WTC11 (cell line): ENCODE data around the gene KRT20. TPM values are rescaled to one million over a fixed set of nuclear protein-coding genes. Genes with fewer than 3 reads are reported as not detected.
A peak's percentile ranks its signal among the peaks of the same experiment; 100 is the strongest.

Source experiments
- ATAC-seq: fragments of 200-7000 bp; cut with Tn5 transposase; 2 replicates; pipeline ENCODE4 v1.10.0; 2021; ENCODE audit warnings: mild to moderate bottlenecking, moderate library complexity
- CTCF ChIA-PET: fragments of 300-600 bp; sonication (Branson Sonifier 250); formaldehyde crosslinking; loops from one replicate; lab custom pipeline; 2021; ENCODE audit warnings: antibody characterized with exemption; lab: Charles Lee
- POLR2A ChIA-PET: fragments of 350-600 bp; sonication (Branson Sonifier 250); formaldehyde crosslinking; loops from one replicate; lab custom pipeline; 2021; ENCODE audit warnings: antibody characterized with exemption; lab: Charles Lee
- DNase-seq: peaks from one replicate; pipeline ENCODE4 v3.0.0; 2021; ENCODE audit warnings: low spot score
- H3K27ac Mint-ChIP-seq: 2 replicates; pipeline ENCODE4 v1.8.0; 2021; ENCODE audit warnings: mixed read lengths
- H3K27me3 Mint-ChIP-seq: 2 replicates; pipeline ENCODE4 v1.8.0; 2021; ENCODE audit warnings: low read depth, mild to moderate bottlenecking, moderate library complexity, mixed read lengths
- H3K36me3 Mint-ChIP-seq: 2 replicates; pipeline ENCODE4 v1.8.0; 2021; ENCODE audit warnings: mixed read lengths
- H3K4me1 Mint-ChIP-seq: 2 replicates; pipeline ENCODE4 v1.8.0; 2022; ENCODE audit warnings: mixed read lengths
- H3K4me3 Mint-ChIP-seq: 2 replicates; pipeline ENCODE4 v1.8.0; 2021; ENCODE audit warnings: mild to moderate bottlenecking, moderate library complexity, mixed read lengths
- H3K9me3 Mint-ChIP-seq: 2 replicates; pipeline ENCODE4 v1.8.0; 2021; ENCODE audit warnings: mixed read lengths
- FOXJ3 ChIP-seq: sonication (generic); formaldehyde crosslinking; IDR thresholded peaks from 2 replicates; pipeline ENCODE4 v1.9.0; 2021; ENCODE audit warnings: missing genetic modification reagents, mild to moderate bottlenecking, borderline replicate concordance
- RELA ChIP-seq: sonication (generic); formaldehyde crosslinking; IDR thresholded peaks from 2 replicates; pipeline ENCODE4 v1.8.1; 2022; ENCODE audit warnings: missing genetic modification reagents, mild to moderate bottlenecking, borderline replicate concordance
- TP53 ChIP-seq: sonication (generic); formaldehyde crosslinking; IDR thresholded peaks from 2 replicates; pipeline ENCODE4 v1.8.1; 2023; ENCODE audit warnings: mild to moderate bottlenecking, missing genetic modification reagents
- ZNF138 ChIP-seq: sonication (generic); formaldehyde crosslinking; conservative IDR thresholded peaks from 2 replicates; pipeline ENCODE4 v1.8.1; 2022; ENCODE audit warnings: mild to moderate bottlenecking, moderate library complexity, missing genetic modification reagents
- ZNF232 ChIP-seq: sonication (generic); formaldehyde crosslinking; IDR thresholded peaks from 2 replicates; pipeline ENCODE4 v1.8.0; 2022; ENCODE audit warnings: mild to moderate bottlenecking, missing genetic modification reagents
- total RNA-seq: library from RNA; stranded (reverse); gene quantifications from 3 replicates; pipeline ENCODE4 v1.2.3, GENCODE V29; 2021
- TF ChIP-seq, protein P1 (sequence below): sonication (generic); formaldehyde crosslinking; IDR thresholded peaks from 2 replicates; pipeline ENCODE4 v1.8.1; 2023; ENCODE audit warnings: mild to moderate bottlenecking, moderate library complexity, missing genetic modification reagents
- TF ChIP-seq, protein P2 (sequence below): sonication (generic); formaldehyde crosslinking; IDR thresholded peaks from 2 replicates; pipeline ENCODE4 v1.8.0; 2022; ENCODE audit warnings: missing genetic modification reagents
- TF ChIP-seq, protein P3 (sequence below): sonication (generic); formaldehyde crosslinking; IDR thresholded peaks from 2 replicates; pipeline ENCODE4 v1.8.1; 2022; ENCODE audit warnings: low read depth, missing genetic modification reagents, borderline replicate concordance
- TF ChIP-seq, protein P4 (sequence below): sonication (generic); formaldehyde crosslinking; conservative IDR thresholded peaks from 2 replicates; pipeline ENCODE4 v1.8.1; 2023; ENCODE audit warnings: mild to moderate bottlenecking, low read depth, missing genetic modification reagents, moderate library complexity
- TF ChIP-seq, protein P5 (sequence below): fragments of 250-450 bp; sonication (Bioruptor Pico); IDR thresholded peaks from 2 replicates; pipeline ENCODE4 v1.9.0; 2021; ENCODE audit warnings: mild to moderate bottlenecking, borderline replicate concordance
- TF ChIP-seq, protein P6 (sequence below): sonication (generic); formaldehyde crosslinking; IDR thresholded peaks from 2 replicates; pipeline ENCODE4 v1.8.0; 2023; ENCODE audit warnings: missing genetic modification reagents

Gene KRT20
- total RNA-seq, 1 experiment from 2014 or later, result 0.42 TPM

DNA sequence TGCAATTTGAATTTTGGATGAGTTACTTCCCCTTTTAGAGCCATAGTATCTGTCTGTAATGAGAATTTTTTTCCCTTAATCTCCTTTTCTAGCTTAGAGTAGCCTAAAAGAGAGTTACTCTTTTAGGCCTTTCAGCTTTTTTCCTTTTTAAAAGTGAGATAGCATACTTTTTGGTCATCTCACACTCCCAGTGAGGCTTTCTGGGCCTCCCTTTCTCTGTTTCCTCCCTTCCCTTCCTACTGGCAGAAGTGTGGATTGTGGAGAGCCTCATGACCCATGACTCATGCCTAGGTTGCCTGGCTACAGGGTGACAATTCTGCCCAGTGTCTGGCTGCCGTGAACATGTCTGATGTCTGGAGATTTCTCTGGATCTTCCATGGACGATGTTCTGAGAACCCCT lies 37.2 kb upstream of the KRT20 start:
- CTCF ChIA-PET, result interaction anchor here (1.1 kb wide), 1 partner anchor 495 kb away, joined by 3 read pairs; no protein-coding TSS in a partner anchor
- Mint-ChIP-seq H3K27me3 (peaks cover 3% of the 10 kb centered on the region; the same call in 1 of the 2 replicates), H3K4me1 (peaks cover 12% of the 10 kb centered on the region)
- TF ChIP-seq ZNF232 (CRISPR knock-in tag), result no peak
- TF ChIP-seq, protein P1, sequence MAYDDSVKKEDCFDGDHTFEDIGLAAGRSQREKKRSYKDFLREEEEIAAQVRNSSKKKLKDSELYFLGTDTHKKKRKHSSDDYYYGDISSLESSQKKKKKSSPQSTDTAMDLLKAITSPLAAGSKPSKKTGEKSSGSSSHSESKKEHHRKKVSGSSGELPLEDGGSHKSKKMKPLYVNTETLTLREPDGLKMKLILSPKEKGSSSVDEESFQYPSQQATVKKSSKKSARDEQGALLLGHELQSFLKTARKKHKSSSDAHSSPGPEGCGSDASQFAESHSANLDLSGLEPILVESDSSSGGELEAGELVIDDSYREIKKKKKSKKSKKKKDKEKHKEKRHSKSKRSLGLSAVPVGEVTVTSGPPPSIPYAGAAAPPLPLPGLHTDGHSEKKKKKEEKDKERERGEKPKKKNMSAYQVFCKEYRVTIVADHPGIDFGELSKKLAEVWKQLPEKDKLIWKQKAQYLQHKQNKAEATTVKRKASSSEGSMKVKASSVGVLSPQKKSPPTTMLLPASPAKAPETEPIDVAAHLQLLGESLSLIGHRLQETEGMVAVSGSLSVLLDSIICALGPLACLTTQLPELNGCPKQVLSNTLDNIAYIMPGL (CRISPR knock-in tag), result no peak
- TF ChIP-seq, protein P2, sequence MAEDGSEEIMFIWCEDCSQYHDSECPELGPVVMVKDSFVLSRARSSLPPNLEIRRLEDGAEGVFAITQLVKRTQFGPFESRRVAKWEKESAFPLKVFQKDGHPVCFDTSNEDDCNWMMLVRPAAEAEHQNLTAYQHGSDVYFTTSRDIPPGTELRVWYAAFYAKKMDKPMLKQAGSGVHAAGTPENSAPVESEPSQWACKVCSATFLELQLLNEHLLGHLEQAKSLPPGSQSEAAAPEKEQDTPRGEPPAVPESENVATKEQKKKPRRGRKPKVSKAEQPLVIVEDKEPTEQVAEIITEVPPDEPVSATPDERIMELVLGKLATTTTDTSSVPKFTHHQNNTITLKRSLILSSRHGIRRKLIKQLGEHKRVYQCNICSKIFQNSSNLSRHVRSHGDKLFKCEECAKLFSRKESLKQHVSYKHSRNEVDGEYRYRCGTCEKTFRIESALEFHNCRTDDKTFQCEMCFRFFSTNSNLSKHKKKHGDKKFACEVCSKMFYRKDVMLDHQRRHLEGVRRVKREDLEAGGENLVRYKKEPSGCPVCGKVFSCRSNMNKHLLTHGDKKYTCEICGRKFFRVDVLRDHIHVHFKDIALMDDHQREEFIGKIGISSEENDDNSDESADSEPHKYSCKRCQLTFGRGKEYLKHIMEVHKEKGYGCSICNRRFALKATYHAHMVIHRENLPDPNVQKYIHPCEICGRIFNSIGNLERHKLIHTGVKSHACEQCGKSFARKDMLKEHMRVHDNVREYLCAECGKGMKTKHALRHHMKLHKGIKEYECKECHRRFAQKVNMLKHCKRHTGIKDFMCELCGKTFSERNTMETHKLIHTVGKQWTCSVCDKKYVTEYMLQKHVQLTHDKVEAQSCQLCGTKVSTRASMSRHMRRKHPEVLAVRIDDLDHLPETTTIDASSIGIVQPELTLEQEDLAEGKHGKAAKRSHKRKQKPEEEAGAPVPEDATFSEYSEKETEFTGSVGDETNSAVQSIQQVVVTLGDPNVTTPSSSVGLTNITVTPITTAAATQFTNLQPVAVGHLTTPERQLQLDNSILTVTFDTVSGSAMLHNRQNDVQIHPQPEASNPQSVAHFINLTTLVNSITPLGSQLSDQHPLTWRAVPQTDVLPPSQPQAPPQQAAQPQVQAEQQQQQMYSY (CRISPR knock-in tag), result no peak
- TF ChIP-seq, protein P3, sequence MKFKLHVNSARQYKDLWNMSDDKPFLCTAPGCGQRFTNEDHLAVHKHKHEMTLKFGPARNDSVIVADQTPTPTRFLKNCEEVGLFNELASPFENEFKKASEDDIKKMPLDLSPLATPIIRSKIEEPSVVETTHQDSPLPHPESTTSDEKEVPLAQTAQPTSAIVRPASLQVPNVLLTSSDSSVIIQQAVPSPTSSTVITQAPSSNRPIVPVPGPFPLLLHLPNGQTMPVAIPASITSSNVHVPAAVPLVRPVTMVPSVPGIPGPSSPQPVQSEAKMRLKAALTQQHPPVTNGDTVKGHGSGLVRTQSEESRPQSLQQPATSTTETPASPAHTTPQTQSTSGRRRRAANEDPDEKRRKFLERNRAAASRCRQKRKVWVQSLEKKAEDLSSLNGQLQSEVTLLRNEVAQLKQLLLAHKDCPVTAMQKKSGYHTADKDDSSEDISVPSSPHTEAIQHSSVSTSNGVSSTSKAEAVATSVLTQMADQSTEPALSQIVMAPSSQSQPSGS (CRISPR knock-in tag), result no peak
- TF ChIP-seq, protein P4, sequence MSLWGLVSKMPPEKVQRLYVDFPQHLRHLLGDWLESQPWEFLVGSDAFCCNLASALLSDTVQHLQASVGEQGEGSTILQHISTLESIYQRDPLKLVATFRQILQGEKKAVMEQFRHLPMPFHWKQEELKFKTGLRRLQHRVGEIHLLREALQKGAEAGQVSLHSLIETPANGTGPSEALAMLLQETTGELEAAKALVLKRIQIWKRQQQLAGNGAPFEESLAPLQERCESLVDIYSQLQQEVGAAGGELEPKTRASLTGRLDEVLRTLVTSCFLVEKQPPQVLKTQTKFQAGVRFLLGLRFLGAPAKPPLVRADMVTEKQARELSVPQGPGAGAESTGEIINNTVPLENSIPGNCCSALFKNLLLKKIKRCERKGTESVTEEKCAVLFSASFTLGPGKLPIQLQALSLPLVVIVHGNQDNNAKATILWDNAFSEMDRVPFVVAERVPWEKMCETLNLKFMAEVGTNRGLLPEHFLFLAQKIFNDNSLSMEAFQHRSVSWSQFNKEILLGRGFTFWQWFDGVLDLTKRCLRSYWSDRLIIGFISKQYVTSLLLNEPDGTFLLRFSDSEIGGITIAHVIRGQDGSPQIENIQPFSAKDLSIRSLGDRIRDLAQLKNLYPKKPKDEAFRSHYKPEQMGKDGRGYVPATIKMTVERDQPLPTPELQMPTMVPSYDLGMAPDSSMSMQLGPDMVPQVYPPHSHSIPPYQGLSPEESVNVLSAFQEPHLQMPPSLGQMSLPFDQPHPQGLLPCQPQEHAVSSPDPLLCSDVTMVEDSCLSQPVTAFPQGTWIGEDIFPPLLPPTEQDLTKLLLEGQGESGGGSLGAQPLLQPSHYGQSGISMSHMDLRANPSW (CRISPR knock-in tag), result no peak
- no peak for TF ChIP-seq RELA (CRISPR knock-in tag)
- TF ChIP-seq, protein P5, sequence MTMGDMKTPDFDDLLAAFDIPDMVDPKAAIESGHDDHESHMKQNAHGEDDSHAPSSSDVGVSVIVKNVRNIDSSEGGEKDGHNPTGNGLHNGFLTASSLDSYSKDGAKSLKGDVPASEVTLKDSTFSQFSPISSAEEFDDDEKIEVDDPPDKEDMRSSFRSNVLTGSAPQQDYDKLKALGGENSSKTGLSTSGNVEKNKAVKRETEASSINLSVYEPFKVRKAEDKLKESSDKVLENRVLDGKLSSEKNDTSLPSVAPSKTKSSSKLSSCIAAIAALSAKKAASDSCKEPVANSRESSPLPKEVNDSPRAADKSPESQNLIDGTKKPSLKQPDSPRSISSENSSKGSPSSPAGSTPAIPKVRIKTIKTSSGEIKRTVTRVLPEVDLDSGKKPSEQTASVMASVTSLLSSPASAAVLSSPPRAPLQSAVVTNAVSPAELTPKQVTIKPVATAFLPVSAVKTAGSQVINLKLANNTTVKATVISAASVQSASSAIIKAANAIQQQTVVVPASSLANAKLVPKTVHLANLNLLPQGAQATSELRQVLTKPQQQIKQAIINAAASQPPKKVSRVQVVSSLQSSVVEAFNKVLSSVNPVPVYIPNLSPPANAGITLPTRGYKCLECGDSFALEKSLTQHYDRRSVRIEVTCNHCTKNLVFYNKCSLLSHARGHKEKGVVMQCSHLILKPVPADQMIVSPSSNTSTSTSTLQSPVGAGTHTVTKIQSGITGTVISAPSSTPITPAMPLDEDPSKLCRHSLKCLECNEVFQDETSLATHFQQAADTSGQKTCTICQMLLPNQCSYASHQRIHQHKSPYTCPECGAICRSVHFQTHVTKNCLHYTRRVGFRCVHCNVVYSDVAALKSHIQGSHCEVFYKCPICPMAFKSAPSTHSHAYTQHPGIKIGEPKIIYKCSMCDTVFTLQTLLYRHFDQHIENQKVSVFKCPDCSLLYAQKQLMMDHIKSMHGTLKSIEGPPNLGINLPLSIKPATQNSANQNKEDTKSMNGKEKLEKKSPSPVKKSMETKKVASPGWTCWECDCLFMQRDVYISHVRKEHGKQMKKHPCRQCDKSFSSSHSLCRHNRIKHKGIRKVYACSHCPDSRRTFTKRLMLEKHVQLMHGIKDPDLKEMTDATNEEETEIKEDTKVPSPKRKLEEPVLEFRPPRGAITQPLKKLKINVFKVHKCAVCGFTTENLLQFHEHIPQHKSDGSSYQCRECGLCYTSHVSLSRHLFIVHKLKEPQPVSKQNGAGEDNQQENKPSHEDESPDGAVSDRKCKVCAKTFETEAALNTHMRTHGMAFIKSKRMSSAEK (CRISPR knock-in tag), result no peak
- TF ChIP-seq, protein P6, sequence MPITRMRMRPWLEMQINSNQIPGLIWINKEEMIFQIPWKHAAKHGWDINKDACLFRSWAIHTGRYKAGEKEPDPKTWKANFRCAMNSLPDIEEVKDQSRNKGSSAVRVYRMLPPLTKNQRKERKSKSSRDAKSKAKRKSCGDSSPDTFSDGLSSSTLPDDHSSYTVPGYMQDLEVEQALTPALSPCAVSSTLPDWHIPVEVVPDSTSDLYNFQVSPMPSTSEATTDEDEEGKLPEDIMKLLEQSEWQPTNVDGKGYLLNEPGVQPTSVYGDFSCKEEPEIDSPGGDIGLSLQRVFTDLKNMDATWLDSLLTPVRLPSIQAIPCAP (CRISPR knock-in tag), result no peak
- no peak for TF ChIP-seq ZNF138 (CRISPR knock-in tag)
- no peak for TF ChIP-seq FOXJ3 (CRISPR knock-in tag)
- no peak for TF ChIP-seq TP53 (CRISPR knock-in tag)
- TF ChIP-seq, all 79 proteins: peak for 0
- no peak for ATAC-seq
- Mint-ChIP-seq H3K36me3 (no peaks in the 10 kb centered on the region), H3K4me3 (no peak overlapping the region), H3K9me3 (no peaks in the 10 kb centered on the region), H3K27ac (0 out of 2 replicates have a peak overlapping the region, but pooled peaks have one; percentile 11)
- no peak for DNase-seq
- POLR2A ChIA-PET, result no interaction called here
